Measurements from ENCODE around the gene SEPHS2.

GRCh38 chr16:30493941-30494488, 48.3 kb upstream of the SEPHS2 start:
- TF ChIP-seq CTCF (IDR thresholded peaks at IDR 0.05) (no peak), NPAS2 (CRISPR knock-in tag; IDR thresholded peaks at IDR 0.05; ENCODE audit: borderline replicate concordance) (no peak), POLR2A (IDR thresholded peaks at IDR 0.05; ENCODE audit: low read length) (no peak), TP53 (CRISPR knock-in tag; IDR thresholded peaks at IDR 0.05) (no peak)
